SIG-M5 treated with dmso at 0.1 percent for 504 hours (cell line): ENCODE results near the gene ABHD17C.
"Not testable (repeated sequence)": the region's sequence is repeated elsewhere in the genome, so short reads cannot be mapped to it uniquely, and the experiment has no call there.

Experiments
- DNase-seq: peaks from one replicate; lab custom pipeline; 2025; ENCODE audit not compliant: unreplicated experiment; lab: John Stamatoyannopoulos, UW

The ABHD17C gene

GRCh38 chr15:80695099-80695910 lies at the start of gene ABHD17C:
Gene ABHD17C (plus strand): TSS chr15:80695310. CDS start chr15:80695430, 120 bp downstream.
- DNase-seq = peak; percentile 45

GRCh38 chr15:80645494-80646065 lies 49.5 kb upstream of the ABHD17C start:
- no peak for DNase-seq

GRCh38 chr15:80647424-80647823 lies 47.7 kb upstream of the ABHD17C start:
- not testable (repeated sequence) for DNase-seq

- DNase-seq = no peak
Observed at GRCh38 chr15:80654299-80654698, 40.8 kb upstream of the ABHD17C start.

GRCh38 chr15:80659375-80659774 lies 35.7 kb upstream of the ABHD17C start:
- DNase-seq = no peak

- peak; percentile 14 for DNase-seq
Observed at GRCh38 chr15:80660119-80660518, 35.0 kb upstream of the ABHD17C start.

GRCh38 chr15:80662129-80662528 lies 33.0 kb upstream of the ABHD17C start:
- DNase-seq = peak; percentile 12

- no peak for DNase-seq
Observed at GRCh38 chr15:80662757-80663553, 32.2 kb upstream of the ABHD17C start.

GRCh38 chr15:80665151-80665550 lies 30.0 kb upstream of the ABHD17C start:
- DNase-seq = no peak

- no peak for DNase-seq
Observed at GRCh38 chr15:80667936-80668335, 27.2 kb upstream of the ABHD17C start.

GRCh38 chr15:80668546-80669236 lies 26.4 kb upstream of the ABHD17C start:
- no peak for DNase-seq

- DNase-seq = no peak
Observed at GRCh38 chr15:80669663-80670273, 25.3 kb upstream of the ABHD17C start.

GRCh38 chr15:80673561-80674244 lies 21.4 kb upstream of the ABHD17C start:
- no peak for DNase-seq

GRCh38 chr15:80674245-80674614 lies 20.9 kb upstream of the ABHD17C start:
- DNase-seq = no peak

GRCh38 chr15:80677041-80677440 lies 18.1 kb upstream of the ABHD17C start:
- DNase-seq = no peak

- peak; percentile 23 for DNase-seq
Observed at GRCh38 chr15:80679167-80679803, 15.8 kb upstream of the ABHD17C start.

- DNase-seq = peak; percentile 38
Observed at GRCh38 chr15:80679804-80680175, 15.3 kb upstream of the ABHD17C start.

- DNase-seq = no peak
Observed at GRCh38 chr15:80682201-80682600, 12.9 kb upstream of the ABHD17C start.

- no peak for DNase-seq
Observed at GRCh38 chr15:80684697-80685096, 10.4 kb upstream of the ABHD17C start.

GRCh38 chr15:80685628-80686027 lies 9.5 kb upstream of the ABHD17C start:
- DNase-seq = no peak
